ENCODE data around the gene FAM168B. TPM values are rescaled to one million over a fixed set of nuclear protein-coding genes. Genes with fewer than 3 reads are reported as not detected.

The FAM168B gene
- total RNA-seq, 2 donors from 2014 or later, result 39.7 to 56.7 TPM

- Histone ChIP-seq H3K27ac (no peak overlapping the region), H3K36me3 (replicated peaks in 1 of 2; ENCODE audit: insufficient read depth in 1 of 2, low read depth in 2 of 2) (peaks cover 0 to 27% of the 10 kb centered on the region in 2 donors), H3K9me3 (no peaks in the 10 kb centered on the region), H3K4me1 (no peaks in the 10 kb centered on the region), H3K4me3 (no peak overlapping the region), H3K27me3 (no peaks in the 10 kb centered on the region)
- no peak for DNase-seq
- WGBS, 2 donors, result 93 to 95% methylated on average over 2 of the region's 2 CpGs
- ATAC-seq, result no peak
- TF ChIP-seq POLR2A (IDR thresholded peaks at IDR 0.05) (no peak), CTCF (IDR thresholded peaks at IDR 0.05) (no peak)
- intact Hi-C loops (cut with DNase I), result no loop called here
Observed at GRCh38 chr2:131130298-131130596, 37.0 kb upstream of the FAM168B start.

- no peak overlapping the region for H3K27ac ChIP-seq
- ATAC-seq (no peak), DNase-seq (no peak)
- no peaks in the 10 kb centered on the region for H3K9me3 ChIP-seq
- TF ChIP-seq CTCF (IDR thresholded peaks at IDR 0.05), result no peak
- peaks cover 0 to 27% of the 10 kb centered on the region in 2 donors for H3K36me3 ChIP-seq (replicated peaks in 1 of 2; ENCODE audit: insufficient read depth in 1 of 2, low read depth in 2 of 2)
- intact Hi-C loops (cut with DNase I), result no loop called here
- no peaks in the 10 kb centered on the region for H3K4me1 ChIP-seq
- 83 to 87% methylated on average over 3 of the region's 3 CpGs for WGBS, 2 donors
- no peaks in the 10 kb centered on the region for H3K27me3 ChIP-seq
- H3K4me3 ChIP-seq, result no peak overlapping the region
Observed at GRCh38 chr2:131127981-131128380, 34.7 kb upstream of the FAM168B start.

GRCh38 chr2:131127076-131127475 lies 33.8 kb upstream of the FAM168B start:
- intact Hi-C loops (cut with DNase I), result no loop called here
- TF ChIP-seq CTCF (IDR thresholded peaks at IDR 0.05) (no peak), POLR2A (IDR thresholded peaks at IDR 0.05) (no peak)
- H3K27me3 ChIP-seq, result no peaks in the 10 kb centered on the region
- WGBS, 2 donors, result 81 to 93% methylated on average over 3 of the region's 3 CpGs
- no peak overlapping the region for H3K27ac ChIP-seq
- H3K9me3 ChIP-seq, result no peaks in the 10 kb centered on the region
- DNase-seq, result no peak
- H3K4me3 ChIP-seq, result no peak overlapping the region
- no peak for ATAC-seq
- H3K36me3 ChIP-seq (replicated peaks in 1 of 2; ENCODE audit: insufficient read depth in 1 of 2, low read depth in 2 of 2), result peaks cover 0 to 27% of the 10 kb centered on the region in 2 donors
- no peaks in the 10 kb centered on the region for H3K4me1 ChIP-seq

- DNase-seq (no peak), ATAC-seq (no peak)
- no peak overlapping the region for H3K4me3 ChIP-seq
- no peak overlapping the region for H3K27ac ChIP-seq
- H3K4me1 ChIP-seq, result no peaks in the 10 kb centered on the region
- no peaks in the 10 kb centered on the region for H3K27me3 ChIP-seq
- H3K36me3 ChIP-seq (replicated peaks in 1 of 2; ENCODE audit: insufficient read depth in 1 of 2, low read depth in 2 of 2), result peaks cover 0 to 27% of the 10 kb centered on the region in 2 donors
- 85 to 91% methylated on average over 5 of the region's 5 CpGs for WGBS, 2 donors
- intact Hi-C loops (cut with DNase I), result no loop called here
- H3K9me3 ChIP-seq, result no peaks in the 10 kb centered on the region
- TF ChIP-seq POLR2A (IDR thresholded peaks at IDR 0.05) (no peak), CTCF (IDR thresholded peaks at IDR 0.05) (no peak)
Observed at GRCh38 chr2:131126436-131126835, 33.2 kb upstream of the FAM168B start.

GRCh38 chr2:131125195-131125757 lies 32.0 kb upstream of the FAM168B start:
- intact Hi-C loops (cut with DNase I), result no loop called here
- H3K36me3 ChIP-seq (replicated peaks in 1 of 2; ENCODE audit: insufficient read depth in 1 of 2, low read depth in 2 of 2), result peaks cover 0 to 19% of the 10 kb centered on the region in 2 donors

More at GRCh38 chr2:131125195-131125757, 32.0 kb upstream of the FAM168B start:
- no peaks in the 10 kb centered on the region for H3K9me3 ChIP-seq
- H3K27ac ChIP-seq, result no peak overlapping the region
- H3K4me1 ChIP-seq, result no peaks in the 10 kb centered on the region
- 81 to 92% methylated on average over 7 of the region's 7 CpGs for WGBS, 2 donors
- ATAC-seq, result no peak
- no peaks in the 10 kb centered on the region for H3K27me3 ChIP-seq
- H3K4me3 ChIP-seq, result no peak overlapping the region
- no peak for DNase-seq
- no peak for TF ChIP-seq POLR2A (IDR thresholded peaks at IDR 0.05)
- TF ChIP-seq CTCF (IDR thresholded peaks at IDR 0.05), result no peak

Data from body of pancreas (tissue), 4 donors.